ENCODE results near the gene DLG2. TPM values are rescaled to one million over a fixed set of nuclear protein-coding genes. Genes with fewer than 3 reads are reported as not detected.

Gene DLG2
- total and polyA plus RNA-seq, 2 of the 8 experiments (the other 6 are each of a cell fraction or from before 2014, with no cell fraction given), result 1.7 to 14.3 TPM

DNA sequence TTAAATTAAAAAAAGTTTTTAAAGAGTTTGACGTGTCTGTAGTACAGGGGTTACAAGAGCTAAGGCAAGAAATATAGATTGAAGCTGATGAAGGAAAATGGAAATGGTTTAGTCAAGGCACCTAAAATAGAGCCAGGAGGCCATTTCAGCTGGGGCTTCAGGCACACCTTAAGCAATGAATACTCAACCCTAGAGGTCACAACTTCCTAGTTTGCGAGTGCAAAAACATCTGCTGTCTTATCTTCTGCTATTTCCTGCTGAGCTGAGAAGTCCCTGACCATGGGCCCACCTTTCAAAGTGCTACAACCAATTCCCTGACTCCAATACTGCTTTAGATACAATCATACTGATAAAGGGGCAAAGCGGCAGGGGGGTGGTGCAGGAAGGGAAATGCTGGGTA lies 87.4 kb downstream of the DLG2 start (continued):
- TF ChIP-seq, protein P1, sequence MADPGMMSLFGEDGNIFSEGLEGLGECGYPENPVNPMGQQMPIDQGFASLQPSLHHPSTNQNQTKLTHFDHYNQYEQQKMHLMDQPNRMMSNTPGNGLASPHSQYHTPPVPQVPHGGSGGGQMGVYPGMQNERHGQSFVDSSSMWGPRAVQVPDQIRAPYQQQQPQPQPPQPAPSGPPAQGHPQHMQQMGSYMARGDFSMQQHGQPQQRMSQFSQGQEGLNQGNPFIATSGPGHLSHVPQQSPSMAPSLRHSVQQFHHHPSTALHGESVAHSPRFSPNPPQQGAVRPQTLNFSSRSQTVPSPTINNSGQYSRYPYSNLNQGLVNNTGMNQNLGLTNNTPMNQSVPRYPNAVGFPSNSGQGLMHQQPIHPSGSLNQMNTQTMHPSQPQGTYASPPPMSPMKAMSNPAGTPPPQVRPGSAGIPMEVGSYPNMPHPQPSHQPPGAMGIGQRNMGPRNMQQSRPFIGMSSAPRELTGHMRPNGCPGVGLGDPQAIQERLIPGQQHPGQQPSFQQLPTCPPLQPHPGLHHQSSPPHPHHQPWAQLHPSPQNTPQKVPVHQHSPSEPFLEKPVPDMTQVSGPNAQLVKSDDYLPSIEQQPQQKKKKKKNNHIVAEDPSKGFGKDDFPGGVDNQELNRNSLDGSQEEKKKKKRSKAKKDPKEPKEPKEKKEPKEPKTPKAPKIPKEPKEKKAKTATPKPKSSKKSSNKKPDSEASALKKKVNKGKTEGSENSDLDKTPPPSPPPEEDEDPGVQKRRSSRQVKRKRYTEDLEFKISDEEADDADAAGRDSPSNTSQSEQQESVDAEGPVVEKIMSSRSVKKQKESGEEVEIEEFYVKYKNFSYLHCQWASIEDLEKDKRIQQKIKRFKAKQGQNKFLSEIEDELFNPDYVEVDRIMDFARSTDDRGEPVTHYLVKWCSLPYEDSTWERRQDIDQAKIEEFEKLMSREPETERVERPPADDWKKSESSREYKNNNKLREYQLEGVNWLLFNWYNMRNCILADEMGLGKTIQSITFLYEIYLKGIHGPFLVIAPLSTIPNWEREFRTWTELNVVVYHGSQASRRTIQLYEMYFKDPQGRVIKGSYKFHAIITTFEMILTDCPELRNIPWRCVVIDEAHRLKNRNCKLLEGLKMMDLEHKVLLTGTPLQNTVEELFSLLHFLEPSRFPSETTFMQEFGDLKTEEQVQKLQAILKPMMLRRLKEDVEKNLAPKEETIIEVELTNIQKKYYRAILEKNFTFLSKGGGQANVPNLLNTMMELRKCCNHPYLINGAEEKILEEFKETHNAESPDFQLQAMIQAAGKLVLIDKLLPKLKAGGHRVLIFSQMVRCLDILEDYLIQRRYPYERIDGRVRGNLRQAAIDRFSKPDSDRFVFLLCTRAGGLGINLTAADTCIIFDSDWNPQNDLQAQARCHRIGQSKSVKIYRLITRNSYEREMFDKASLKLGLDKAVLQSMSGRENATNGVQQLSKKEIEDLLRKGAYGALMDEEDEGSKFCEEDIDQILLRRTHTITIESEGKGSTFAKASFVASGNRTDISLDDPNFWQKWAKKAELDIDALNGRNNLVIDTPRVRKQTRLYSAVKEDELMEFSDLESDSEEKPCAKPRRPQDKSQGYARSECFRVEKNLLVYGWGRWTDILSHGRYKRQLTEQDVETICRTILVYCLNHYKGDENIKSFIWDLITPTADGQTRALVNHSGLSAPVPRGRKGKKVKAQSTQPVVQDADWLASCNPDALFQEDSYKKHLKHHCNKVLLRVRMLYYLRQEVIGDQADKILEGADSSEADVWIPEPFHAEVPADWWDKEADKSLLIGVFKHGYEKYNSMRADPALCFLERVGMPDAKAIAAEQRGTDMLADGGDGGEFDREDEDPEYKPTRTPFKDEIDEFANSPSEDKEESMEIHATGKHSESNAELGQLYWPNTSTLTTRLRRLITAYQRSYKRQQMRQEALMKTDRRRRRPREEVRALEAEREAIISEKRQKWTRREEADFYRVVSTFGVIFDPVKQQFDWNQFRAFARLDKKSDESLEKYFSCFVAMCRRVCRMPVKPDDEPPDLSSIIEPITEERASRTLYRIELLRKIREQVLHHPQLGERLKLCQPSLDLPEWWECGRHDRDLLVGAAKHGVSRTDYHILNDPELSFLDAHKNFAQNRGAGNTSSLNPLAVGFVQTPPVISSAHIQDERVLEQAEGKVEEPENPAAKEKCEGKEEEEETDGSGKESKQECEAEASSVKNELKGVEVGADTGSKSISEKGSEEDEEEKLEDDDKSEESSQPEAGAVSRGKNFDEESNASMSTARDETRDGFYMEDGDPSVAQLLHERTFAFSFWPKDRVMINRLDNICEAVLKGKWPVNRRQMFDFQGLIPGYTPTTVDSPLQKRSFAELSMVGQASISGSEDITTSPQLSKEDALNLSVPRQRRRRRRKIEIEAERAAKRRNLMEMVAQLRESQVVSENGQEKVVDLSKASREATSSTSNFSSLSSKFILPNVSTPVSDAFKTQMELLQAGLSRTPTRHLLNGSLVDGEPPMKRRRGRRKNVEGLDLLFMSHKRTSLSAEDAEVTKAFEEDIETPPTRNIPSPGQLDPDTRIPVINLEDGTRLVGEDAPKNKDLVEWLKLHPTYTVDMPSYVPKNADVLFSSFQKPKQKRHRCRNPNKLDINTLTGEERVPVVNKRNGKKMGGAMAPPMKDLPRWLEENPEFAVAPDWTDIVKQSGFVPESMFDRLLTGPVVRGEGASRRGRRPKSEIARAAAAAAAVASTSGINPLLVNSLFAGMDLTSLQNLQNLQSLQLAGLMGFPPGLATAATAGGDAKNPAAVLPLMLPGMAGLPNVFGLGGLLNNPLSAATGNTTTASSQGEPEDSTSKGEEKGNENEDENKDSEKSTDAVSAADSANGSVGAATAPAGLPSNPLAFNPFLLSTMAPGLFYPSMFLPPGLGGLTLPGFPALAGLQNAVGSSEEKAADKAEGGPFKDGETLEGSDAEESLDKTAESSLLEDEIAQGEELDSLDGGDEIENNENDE (IDR thresholded peaks at IDR 0.05; ENCODE audit: insufficient replicate concordance, low read length), result no peak
- TF ChIP-seq RAD21 (IDR thresholded peaks at IDR 0.05 in 1 of 2, conservative IDR thresholded peaks at IDR 0.05 in 1 of 2; ENCODE audit: low read depth in 2 of 2, low read length in 2 of 2) (no peak), RFX5 (IDR thresholded peaks at IDR 0.05; ENCODE audit: borderline replicate concordance, low read depth, low read length) (no peak), RBBP5 (IDR thresholded peaks at IDR 0.05; ENCODE audit: borderline replicate concordance, low read depth, low read length) (no peak), ASH2L (IDR thresholded peaks at IDR 0.05; ENCODE audit: low read length) (no peak), NANOG (IDR thresholded peaks at IDR 0.05; ENCODE audit: insufficient read depth, low read depth, low read length, poor library complexity, severe bottlenecking) (no peak), KDM1A (IDR thresholded peaks at IDR 0.05; ENCODE audit: borderline replicate concordance, low read length) (no peak)
